Measurements from ENCODE around the gene CLDN20. TPM values are rescaled to one million over a fixed set of nuclear protein-coding genes. Genes with fewer than 3 reads are reported as not detected.
"Not testable (repeated sequence)": the region's sequence is repeated elsewhere in the genome, so short reads cannot be mapped to it uniquely, and the experiment has no call there.

The CLDN20 gene
- total RNA-seq: not detected

DNA sequence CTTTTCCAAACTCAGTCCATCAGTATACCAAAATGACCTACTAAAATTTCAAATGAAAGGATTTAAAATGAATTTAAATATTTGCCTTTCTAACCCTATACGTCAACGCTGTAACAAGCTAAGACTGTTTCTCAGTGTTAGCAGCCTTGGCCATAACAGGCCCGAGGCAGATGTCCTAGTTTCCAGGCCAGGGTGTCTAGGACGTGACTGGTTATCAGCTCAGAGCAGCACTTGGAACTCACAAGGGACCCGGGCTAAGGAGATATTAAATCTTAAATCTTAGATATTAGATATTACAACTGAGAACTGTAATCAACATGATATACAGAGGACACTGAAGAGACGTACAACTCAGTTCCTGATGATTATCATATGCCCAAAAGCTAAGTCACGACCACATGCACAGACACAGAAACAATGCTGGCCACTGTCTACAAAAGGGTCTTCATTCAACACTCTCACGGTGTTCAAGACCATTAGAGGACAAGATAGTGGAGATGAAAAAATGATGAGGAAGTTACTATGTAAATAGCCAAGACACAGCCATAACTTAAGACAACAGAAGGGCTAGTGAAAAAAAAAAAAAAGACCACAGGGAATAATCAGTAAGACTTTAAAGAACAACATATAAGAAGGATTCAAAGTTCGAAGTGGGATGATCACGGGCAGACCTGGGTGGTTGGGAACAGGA, at the start of gene CLDN20:
Gene CLDN20 (plus strand): TSS at position 641 of the 691 bp plus-strand sequence. CDS start 11,707 bp downstream, outside the sequence.
- intact Hi-C loops (cut with micrococcal nuclease): loop anchor here (5.0 kb wide), 1 partner anchor 341 kb away; no protein-coding TSS in a partner anchor
- H3K27me3 Mint-ChIP-seq: no peaks in the 10 kb centered on the region
- ATAC-seq (no peak), DNase-seq (no peak)
- CTCF ChIA-PET: interaction anchor here (1.1 kb wide), 1 partner anchor 13 kb away, joined by 3 read pairs; no protein-coding TSS in a partner anchor
- POLR2A ChIA-PET: interaction anchor here (0.6 to 1.3 kb wide), 4 partner anchors 11 to 578 kb away, joined by 3 read pairs; no protein-coding TSS in a partner anchor
- no peak within 1 kb of the TSS for H3K4me3 Mint-ChIP-seq
- no peak within 1 kb of the TSS for H3K27ac Mint-ChIP-seq
- peaks cover 15% of the 10 kb centered on the region for H3K4me1 Mint-ChIP-seq (ENCODE audit: low read depth)
- TF ChIP-seq CTCF (IDR thresholded peaks at IDR 0.05): no peak
- peaks cover 29% of the 10 kb centered on the region for H3K36me3 Mint-ChIP-seq (ENCODE audit: low read depth)
- H3K9me3 Mint-ChIP-seq: no peaks in the 10 kb centered on the region

DNA sequence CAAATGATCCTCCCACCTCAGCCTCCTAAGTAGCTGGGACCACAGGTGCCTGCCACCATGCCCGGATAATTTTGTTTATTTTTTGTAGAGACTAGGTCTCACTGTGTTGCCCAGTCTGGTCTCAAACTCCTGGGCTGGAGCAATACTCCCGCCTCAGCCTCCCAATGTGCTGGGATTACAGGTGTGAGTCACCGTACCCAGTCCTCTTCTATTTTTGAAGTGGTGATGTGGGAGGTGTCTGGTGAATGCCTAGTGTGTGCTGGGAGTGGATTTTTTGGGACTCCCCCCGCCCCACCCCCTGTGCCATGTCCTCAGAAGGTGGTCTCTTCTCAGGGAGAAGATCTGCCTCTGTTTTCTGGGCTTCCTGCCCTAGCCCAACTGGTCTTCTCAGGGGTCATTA, 47.9 kb upstream of the CLDN20 start:
- Mint-ChIP-seq H3K36me3 (ENCODE audit: low read depth) (no peaks in the 10 kb centered on the region), H3K27me3 (peaks cover 10% of the 10 kb centered on the region), H3K4me1 (ENCODE audit: low read depth) (no peaks in the 10 kb centered on the region), H3K9me3 (no peaks in the 10 kb centered on the region), H3K4me3 (no peak overlapping the region), H3K27ac (no peak overlapping the region)
- ChIA-PET CTCF (no interaction called here), POLR2A (no interaction called here)
- no peak for ATAC-seq
- intact Hi-C loops (cut with micrococcal nuclease): no loop called here
- no peak for TF ChIP-seq CTCF (IDR thresholded peaks at IDR 0.05)
- DNase-seq: no peak

GRCh38 chr6:155216312-155217046, 47.3 kb upstream of the CLDN20 start:
- Mint-ChIP-seq H3K9me3 (no peaks in the 10 kb centered on the region), H3K27ac (no peak overlapping the region), H3K36me3 (ENCODE audit: low read depth) (no peaks in the 10 kb centered on the region), H3K4me1 (ENCODE audit: low read depth) (no peaks in the 10 kb centered on the region), H3K4me3 (no peak overlapping the region), H3K27me3 (peaks cover 10% of the 10 kb centered on the region)
- no peak for TF ChIP-seq CTCF (IDR thresholded peaks at IDR 0.05)
- ATAC-seq (no peak), DNase-seq (no peak)
- CTCF ChIA-PET: no interaction called here
- intact Hi-C loops (cut with micrococcal nuclease): no loop called here
- POLR2A ChIA-PET: no interaction called here

- peaks cover 10% of the 10 kb centered on the region for H3K27me3 Mint-ChIP-seq
- H3K4me1 Mint-ChIP-seq (ENCODE audit: low read depth); ATAC-seq; intact Hi-C loops (cut with micrococcal nuclease); POLR2A ChIA-PET; DNase-seq; H3K36me3 Mint-ChIP-seq (ENCODE audit: low read depth); H3K27ac Mint-ChIP-seq; H3K9me3 Mint-ChIP-seq; H3K4me3 Mint-ChIP-seq: not testable (repeated sequence)
- CTCF ChIA-PET: interaction anchor here (0.9 kb wide), 1 partner anchor 15 kb away, joined by 3 read pairs; no protein-coding TSS in a partner anchor
These were observed 45.1 kb upstream of the CLDN20 start for GRCh38 chr6:155218711-155219110.

DNA sequence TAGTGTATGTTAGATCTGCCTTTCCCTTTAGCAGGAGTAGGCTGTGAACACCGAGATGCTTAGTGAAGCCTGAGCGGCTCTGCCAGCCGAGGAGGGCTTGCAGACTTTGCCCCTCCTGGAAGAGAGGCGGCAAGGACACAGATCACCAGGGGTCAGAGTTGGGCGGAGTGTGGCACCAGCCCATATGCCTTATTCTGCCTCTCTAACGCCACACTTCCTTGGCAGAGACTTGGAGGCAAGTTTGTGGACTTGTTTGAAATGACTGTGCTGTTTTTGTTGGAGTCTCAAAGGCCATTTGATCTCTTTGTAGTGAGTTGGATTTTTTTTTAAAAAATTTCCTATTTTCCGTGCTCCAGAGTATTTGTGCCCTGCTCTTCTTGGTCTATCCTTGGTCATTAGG, 44.5 kb upstream of the CLDN20 start:
- H3K27me3 Mint-ChIP-seq: peaks cover 10% of the 10 kb centered on the region
- CTCF ChIA-PET: interaction anchor here (0.9 kb wide), 1 partner anchor 15 kb away, joined by 3 read pairs; no protein-coding TSS in a partner anchor
- H3K4me1 Mint-ChIP-seq (ENCODE audit: low read depth): peaks cover 13% of the 10 kb centered on the region
- POLR2A ChIA-PET: no interaction called here
- no peak overlapping the region for H3K27ac Mint-ChIP-seq
- no peaks in the 10 kb centered on the region for H3K9me3 Mint-ChIP-seq
- no peak for DNase-seq
- intact Hi-C loops (cut with micrococcal nuclease): no loop called here
- TF ChIP-seq CTCF (IDR thresholded peaks at IDR 0.05): no peak
- no peak overlapping the region for H3K4me3 Mint-ChIP-seq
- no peaks in the 10 kb centered on the region for H3K36me3 Mint-ChIP-seq (ENCODE audit: low read depth)
- ATAC-seq: no peak
